Amniotic epithelial cell (primary cell): ENCODE results near the gene CEP250.
"Not testable (repeated sequence)": the region's sequence is repeated elsewhere in the genome, so short reads cannot be mapped to it uniquely, and the experiment has no call there.

Experiments
- DNase-seq: peaks from one replicate; pipeline ENCODE4 v3.0.0-alpha.2; 2010; ENCODE audit warnings: low read depth

Gene CEP250

GRCh38 chr20:35497320-35497719 lies 41.9 kb downstream of the CEP250 start:
- DNase-seq, result no peak

DNA sequence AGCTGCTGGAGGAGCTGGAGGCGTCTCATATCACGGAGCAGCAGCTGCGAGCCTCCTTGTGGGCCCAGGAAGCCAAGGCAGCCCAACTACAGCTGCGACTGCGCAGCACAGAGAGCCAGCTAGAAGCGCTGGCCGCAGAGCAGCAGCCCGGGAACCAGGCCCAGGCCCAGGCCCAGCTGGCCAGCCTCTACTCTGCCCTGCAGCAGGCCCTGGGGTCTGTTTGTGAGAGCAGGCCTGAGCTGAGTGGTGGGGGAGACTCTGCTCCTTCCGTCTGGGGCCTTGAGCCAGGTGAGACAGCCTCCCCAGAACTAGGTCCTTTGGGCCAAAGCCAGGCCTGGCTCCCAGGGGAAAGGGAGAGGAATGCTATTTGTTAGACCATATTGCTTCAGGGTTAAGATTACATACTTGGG lies 42.4 kb downstream of the CEP250 start:
- no peak for DNase-seq

DNA sequence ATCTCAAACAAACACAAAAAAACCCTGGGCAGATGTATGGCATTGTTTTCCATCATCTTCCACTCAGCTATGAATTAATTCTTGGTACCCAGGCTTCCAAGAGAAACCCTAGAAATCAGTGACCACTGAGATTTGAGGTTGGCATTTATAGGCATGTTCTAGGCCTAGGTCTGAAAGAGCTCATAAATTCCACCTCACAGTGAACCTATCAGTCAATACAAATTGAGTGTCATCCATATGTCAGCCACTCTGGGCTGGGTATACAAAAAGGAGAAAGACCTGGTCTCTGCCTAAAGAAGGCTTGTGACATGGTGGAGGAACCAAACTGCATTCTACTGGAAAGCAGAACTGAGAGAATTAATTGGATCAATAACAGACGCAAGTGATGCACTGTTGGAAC lies 43.9 kb downstream of the CEP250 start:
- no peak for DNase-seq

GRCh38 chr20:35502352-35502751 lies 47.0 kb downstream of the CEP250 start:
- DNase-seq, result no peak

- no peak for DNase-seq
These were observed 47.9 kb downstream of the CEP250 start for GRCh38 chr20:35503281-35503680.

- no peak for DNase-seq
These were observed 48.6 kb downstream of the CEP250 start for GRCh38 chr20:35503841-35504561.

GRCh38 chr20:35504751-35505150 lies 49.4 kb downstream of the CEP250 start:
- DNase-seq, result no peak

DNA sequence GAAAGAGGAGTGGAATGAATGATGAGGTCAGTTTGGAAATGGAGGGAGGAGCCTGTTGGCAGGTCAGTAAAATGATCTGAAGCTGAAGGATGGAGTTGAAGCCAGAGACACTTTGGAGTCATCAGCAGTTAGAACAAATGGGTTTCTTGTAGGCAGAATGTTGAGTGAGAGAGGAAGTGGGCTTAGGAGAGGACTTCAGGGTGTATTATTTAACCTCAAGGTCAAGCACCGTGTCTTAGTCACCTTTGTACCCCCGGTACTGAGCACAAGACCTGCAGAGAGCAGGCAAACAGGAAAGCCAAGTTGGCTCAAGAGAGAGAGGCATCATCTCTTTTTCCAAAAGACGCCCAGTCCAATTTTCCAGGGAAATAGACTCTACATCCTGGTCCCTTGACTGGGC lies 50.8 kb downstream of the CEP250 start:
- no peak for DNase-seq

- no peak for DNase-seq
These were observed 51.7 kb downstream of the CEP250 start for GRCh38 chr20:35506872-35507638.

DNA sequence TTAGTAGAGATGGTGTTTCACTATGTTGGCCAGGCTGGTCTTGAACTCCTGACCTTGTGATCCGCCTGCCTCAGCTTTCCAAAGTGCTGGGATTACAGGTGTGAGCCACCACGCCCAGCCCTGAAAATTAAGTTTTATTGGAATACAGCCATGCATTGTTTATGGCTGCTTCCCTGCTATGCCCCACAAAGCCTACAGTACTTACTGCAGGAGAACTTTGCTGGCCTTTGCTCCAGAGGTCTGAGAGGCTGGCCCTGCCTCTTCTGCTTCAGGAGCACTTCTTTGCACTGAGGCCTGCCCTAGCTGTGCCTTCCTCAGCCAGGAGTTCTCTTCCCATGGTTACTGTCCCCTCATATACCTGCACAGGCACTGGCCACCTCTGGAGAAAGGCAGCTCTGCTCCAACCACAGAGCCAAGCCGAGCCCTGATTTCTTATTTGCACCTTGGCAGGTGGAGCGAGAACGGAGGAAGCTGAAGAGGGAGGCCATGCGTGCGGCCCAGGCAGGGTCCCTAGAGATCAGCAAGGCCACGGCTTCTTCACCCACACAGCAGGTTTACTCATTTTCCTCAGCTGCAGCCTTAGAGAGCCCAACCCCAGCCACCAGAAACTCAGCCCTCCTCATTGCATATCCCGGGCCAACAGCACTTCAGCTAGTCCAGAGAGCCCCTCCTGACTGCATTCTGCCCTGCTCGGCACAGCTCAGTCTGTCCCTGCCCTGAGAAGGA lies 53.3 kb downstream of the CEP250 start:
- DNase-seq, result no peak

GRCh38 chr20:35510951-35511735 lies 55.7 kb downstream of the CEP250 start:
- DNase-seq, result peak; percentile 74

DNA sequence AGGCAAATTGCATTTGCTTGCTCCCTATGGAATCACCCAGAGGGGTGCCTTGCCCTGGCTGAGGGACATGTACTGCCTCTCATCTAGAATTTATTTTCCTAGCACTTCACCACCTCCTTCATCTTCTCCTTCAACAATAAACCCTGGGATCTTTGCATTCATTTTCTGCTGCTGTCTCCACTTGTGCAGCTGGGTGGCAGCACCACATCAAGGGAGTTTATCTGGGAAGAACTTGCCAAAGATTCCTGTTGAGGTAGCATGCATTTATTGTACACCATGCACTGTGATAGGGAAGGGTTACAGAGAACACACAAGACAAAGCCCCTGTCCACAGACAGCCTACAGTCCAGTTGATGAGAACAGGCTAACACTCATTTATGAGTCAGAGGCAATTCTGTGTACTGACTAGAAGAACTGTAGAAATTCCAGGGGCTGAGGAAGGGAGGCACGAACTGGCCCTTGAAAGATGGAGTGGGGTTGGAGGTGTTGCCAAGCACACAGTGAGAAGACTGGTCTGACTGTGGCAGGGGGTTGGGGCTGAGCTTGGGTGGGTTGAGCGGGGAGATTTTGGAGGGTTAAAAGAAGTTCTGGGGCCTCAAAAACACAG lies 56.5 kb downstream of the CEP250 start:
- peak; percentile 69 for DNase-seq

DNA sequence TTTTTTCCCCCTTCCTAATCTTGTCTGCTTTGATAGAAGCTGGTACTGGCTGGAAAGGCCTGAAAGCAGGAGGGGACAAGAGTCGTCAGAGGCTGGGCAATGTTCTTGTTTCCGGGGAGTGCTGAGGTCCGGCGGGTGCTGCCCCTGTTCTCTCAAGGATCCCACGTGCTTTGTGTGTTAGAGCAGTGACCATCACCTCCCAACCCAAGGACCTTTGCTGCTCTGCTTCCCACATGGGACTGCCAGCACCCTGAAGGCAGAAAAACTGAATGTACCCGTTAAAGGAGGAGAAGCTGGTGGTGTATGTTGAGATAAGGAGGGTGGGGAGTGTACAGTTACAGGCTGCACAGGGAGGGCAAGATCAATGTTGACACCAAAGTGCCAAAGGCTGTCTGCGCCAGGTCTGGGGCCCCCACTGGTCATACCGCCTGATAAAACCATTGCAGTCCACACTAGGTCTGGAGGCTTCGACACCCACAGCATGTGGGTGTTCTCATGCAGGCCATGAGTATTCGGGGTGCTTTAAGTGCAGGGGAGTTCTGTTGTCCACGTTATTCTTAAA lies 59.1 kb downstream of the CEP250 start:
- no peak for DNase-seq

DNA sequence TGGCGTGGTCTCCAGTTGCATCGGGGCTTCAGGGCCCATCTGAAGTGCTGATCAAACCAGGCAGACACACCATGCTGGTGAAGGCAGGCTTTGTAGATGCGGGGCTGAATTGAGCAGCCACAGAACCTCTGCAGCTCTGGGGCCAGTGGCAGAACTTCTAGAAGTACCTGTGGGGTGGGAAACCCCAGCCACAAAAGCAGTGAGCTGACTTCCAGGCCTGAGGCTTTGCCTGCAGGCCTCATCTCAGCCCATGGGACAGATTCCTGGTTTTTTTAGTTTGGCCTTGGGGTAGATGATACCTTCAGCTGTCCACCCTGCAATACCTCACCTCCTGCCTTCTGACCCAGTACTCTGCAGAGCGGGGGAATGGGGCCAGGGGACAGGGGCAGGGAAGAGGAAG lies 59.9 kb downstream of the CEP250 start:
- no peak for DNase-seq

DNA sequence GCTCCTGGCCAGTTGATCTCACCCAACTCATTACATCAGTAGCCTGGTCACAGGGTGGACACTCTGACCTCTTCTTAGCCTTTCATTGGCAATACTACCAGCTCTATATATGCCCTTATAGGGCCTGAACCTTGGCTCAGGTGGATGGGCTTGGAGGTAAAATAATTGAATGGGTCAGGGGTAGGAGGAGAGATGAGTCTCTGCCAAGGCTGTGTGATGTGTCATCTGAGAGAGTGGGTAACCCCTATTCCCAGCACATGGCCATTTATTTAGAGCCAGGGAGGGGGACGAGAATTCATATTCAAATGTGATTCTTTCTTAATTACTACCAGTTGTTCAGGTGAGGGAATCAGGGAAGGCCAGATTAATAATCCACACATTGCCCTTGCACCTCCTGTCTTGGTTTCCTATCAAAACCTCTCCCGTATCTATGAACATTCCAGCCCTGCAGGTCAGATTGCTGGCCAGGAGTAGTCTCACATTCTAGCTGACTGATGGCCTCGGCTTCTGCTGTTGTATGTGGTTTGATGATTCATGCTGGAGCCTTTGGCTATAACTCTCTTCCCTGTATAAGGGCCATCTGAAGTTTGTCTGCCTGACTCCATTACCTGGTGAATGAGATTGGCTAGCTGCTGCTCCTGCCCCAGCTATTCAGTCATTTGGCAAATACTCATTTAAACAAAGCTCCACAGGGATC lies 60.7 kb downstream of the CEP250 start:
- peak; percentile 94 for DNase-seq

DNA sequence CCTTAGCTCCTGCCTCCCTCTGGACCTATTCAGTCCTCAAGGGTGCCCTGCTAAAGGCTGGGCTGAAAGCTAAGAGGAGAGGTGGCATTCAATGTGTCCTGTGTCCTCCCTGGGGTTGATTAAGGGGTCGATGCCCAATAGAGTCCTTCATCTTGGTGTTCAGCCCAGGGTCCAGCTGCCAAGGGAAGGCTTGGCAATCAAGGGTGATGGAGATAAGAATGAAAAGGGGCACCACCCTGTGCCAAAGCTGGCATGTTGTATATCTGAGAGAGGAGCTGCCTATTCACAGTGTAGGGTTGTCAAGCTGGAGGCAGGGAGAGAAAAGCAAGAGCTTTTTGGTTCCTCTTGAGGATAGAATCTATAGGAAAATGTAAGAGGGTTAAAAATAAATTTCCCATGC lies 61.7 kb downstream of the CEP250 start:
- no peak for DNase-seq

DNA sequence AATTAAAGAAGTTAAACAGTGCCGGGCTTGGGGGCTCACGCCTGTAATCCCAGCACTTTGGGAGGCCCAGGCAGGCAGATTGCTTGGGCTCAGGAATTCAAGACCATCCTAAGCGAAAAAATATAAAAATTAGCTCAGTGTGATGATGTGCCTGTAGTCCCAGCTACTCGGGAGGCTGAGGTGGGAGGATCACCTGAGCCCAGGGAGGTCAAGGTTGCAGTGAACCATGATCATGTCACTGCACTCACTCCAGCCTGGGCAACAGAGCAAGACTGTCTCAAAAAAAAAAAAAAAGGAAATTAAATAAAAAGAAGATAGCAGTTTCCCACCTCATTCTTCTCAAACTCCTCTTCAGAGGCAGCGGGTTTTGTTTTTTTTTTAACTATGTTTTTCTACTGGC lies 62.4 kb downstream of the CEP250 start:
- not testable (repeated sequence) for DNase-seq

DNA sequence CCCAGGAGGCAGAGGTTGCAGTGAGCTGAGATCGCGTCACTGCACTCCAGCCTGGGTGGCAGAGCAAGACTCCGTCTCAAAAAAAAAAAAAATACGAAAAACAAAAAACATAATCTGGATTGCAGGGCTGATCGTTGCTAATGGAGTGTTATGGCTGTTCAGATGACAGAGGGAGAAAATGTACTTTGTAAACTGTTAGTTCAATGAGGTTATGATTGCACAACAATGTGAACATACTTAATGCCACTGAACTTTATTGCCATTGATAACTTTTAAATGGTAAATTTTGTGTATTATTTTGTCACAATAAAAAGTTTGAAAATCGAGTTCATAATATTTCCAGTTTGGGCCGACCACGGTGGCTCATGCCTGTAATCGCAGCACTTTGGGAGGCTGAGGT lies 63.6 kb downstream of the CEP250 start:
- no peak for DNase-seq

GRCh38 chr20:35523298-35523888 lies 68.0 kb downstream of the CEP250 start:
- DNase-seq, result no peak

DNA sequence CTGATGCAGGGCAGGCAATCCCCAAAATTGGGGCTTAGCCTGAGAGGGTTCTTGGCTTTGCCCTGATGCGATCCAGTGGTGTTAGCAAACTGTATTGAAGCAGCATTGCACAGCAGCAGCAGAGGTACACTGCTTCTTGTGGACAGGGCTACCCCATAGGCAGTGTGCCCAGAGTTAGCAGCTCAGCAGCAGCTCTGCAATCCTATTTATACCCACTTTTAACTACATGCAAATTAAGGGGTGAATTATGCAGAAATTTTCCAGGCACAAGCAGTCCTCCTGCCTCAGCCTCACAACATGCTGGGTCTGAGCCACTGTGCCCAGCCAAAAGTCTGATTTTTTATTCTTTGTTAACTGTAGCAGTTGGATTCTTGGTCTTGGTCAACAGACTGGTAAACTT lies 70.2 kb downstream of the CEP250 start:
- DNase-seq, result no peak
